Head of caudate nucleus (tissue), 42 donors: ENCODE data around the gene FGD4.

ENCODE experiments used
- DNase-seq, 42 donors: peaks; one replicate each; pipeline versions ENCODE4 v3.0.0 to v3.0.0-alpha.2; 2020 to 2021; ENCODE audit warnings: mixed read lengths in 7 of 42
- intact Hi-C: fragments of 100-400 bp; cut with DNase I; formaldehyde crosslinking; loops from one replicate; pipeline ENCODE4 v1.15.0; 2022

The FGD4 gene

DNA sequence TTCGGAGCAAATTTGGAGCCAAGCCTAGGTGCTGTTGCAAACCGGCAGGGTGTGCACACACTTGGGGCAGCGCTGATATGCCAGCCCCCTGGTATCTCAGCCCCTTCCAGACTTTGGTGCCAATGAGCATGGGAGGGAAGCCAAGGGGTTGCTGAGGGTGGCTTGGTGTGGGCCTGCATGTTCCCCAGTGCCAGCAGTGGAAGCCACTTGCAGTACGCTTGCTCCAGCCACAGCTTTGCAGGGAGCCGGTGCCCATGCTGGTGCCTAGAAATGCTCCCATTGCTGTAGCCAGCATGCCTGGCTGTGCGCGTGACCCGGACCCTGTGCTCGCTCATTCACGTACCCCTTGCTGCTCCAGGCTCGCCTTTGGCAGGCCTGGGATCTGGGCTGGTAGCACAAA lies 212.6 kb downstream of the FGD4 start:
- intact Hi-C loops: no loop called here
- DNase-seq: peak in 20 of 42 donors; percentile 5 to 48 (median 26)

DNA sequence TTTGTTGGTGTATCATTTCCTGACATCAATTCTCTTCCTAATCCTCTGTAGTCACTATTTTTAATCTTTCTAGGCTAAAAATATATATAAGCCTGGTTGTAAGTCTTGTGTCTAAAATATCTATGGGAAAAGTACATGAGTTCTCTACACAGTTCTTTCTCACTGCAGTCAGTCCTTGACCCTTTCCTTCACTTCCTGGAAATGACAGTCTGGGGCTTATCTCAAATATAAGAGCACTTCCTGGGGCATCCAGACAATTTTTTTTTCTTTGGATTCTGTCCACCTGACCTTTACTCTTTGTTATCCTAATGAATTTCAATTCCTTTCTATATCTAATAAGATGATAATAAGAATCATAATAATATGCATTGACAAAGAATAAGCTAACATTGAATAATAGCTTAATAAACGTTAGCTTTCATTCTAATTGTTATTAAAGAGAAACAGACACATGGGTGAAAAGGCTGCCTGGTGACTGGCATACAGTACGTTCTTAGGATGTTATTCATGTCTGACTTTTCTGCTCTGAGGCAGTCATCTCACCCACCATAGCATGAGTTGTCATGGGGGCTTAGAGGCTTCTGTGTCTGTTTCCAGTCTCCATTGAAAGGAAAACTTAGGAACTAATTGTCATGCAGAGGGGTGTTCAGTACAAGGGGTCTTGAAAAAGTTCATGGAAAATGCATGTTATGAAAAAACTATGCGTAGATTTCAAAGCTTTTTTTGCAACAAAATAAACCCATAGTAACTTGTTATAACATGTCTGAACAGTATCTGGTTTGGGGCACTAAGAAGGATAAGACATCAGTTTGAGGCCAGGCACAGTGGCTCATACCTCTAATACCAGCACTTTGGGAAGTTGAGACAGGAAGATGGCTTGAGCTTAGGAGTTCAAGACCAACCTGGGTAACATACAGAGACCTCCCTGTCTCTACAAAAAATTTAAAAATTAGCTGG lies 213.6 kb downstream of the FGD4 start:
- intact Hi-C loops: no loop called here
- DNase-seq: no peak

DNA sequence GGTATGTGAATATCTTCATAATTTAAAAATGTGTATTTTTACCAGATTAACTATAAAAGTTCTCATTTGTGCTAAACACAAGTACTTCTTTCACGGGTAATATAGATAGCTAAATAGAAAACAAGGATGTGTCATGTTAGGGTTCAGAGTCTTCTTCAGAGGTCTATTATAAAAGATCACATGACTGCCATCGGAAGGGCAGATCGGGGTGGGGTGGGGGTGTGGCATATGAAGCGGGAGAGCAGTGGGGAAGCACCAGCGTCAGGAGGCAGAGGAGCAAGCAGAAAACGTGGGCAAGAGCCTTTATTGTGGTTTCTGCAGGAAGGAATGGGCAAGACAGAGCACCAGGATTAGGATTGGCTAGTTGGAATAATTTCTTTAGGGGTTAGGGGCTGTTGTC lies 216.1 kb downstream of the FGD4 start:
- no peak for DNase-seq
- intact Hi-C loops: no loop called here

DNA sequence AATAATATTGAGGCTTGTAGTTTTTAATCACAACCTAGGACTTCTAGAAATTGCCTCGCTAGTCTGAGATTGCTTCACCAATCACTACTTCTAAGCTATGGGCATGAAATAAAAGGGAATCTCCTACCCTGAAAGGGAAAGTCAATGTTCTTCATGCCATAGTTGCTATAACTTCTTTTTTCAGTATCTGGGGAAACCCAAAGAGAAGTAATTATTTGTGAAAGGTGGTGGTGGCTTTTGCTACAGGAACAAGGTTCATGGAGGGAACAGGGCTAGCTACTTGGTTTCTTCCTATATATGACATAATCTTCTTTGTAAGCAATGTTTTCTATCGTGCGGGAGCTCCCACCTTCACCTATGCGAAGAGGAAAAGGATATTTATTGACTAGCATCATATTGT lies 218.2 kb downstream of the FGD4 start:
- no peak for DNase-seq
- intact Hi-C loops: no loop called here

DNA sequence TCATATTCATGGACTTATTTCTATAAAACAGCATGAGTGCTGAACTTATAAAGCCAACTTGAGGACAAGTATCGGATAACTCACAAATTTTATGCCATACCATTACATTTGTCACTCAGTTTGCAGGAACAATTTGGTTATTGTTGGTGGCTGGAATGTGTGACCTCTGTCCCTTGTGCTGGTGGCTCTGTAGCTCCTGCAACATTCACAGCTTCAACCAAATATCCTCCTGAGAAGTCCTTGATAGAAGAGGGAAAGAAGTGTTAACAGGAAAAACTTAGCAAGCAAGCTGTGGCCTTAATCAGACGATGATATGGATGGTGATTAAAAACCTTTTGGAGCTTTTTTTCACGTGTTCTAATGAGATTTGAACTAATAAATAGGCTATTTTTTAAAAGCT lies 218.8 kb downstream of the FGD4 start:
- intact Hi-C loops: no loop called here

DNA sequence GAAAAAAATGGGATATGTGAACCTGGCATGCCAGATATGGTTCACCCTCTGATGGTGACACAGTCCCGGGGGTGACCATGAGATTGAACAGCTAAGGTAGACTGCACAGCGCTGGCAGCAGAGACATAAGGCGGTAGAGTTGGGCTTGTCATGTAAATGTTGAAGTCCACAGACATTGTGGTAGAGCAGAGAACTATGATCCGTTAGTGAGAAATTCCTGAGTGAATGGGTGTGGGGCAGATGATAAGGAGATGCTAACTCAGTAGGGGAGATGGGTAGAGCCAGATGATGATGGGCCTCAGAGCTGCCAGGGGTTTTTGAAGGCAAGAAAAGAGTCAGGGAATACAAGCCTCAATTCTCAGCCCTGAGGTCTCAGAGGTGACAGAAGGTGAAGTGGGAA lies 228.6 kb downstream of the FGD4 start:
- DNase-seq: no peak
- intact Hi-C loops: no loop called here

More for the DNA sequence above, 218.8 kb downstream of the FGD4 start:
- no peak for DNase-seq

DNA sequence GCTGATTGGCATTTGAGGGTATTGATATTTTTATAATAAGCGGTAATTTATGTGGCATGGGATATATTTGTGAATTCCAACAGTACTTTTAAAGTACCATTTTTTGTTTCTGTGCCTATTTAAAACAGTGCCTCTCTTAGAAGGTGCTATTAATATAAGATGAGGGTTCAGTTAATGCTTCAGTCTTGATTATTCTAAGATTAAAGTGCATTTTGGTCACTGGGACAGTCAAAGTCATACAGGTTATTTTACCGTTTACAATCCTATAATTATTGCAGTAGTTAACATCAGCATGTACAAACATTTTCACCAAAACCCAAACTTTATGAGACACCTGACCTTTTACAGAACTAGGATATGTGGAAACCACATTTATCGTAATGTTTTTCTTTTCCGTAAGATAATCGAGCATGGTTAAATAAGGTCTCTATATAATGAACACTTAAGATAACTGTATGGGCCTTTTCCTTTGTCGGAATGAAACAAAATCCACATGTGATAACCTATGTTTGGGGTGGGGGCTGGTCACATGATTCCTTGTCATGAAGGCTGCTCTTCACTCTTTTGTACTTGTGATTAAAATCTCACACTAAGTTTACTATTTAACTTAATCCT lies 242.0 kb downstream of the FGD4 start:
- DNase-seq: no peak
- intact Hi-C loops: no loop called here

DNA sequence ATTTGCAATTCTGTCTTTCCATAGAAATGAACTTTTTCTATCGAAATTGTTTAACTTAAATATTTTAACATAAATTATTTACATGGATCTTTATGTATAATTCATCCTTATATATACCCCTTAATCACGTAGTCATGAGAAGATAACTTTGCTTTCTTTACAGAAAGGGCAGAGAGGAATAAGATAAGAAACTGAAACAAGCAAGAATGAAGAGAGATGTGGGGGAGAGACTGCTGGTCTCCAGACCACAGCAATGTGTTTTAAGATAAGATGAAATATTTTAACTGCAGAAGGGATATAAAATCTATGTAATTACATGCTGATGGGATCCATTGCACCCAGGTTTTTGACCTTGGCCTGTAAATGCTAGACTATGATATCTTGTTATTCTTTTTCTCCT lies 245.1 kb downstream of the FGD4 start:
- intact Hi-C loops: no loop called here
- DNase-seq: no peak

DNA sequence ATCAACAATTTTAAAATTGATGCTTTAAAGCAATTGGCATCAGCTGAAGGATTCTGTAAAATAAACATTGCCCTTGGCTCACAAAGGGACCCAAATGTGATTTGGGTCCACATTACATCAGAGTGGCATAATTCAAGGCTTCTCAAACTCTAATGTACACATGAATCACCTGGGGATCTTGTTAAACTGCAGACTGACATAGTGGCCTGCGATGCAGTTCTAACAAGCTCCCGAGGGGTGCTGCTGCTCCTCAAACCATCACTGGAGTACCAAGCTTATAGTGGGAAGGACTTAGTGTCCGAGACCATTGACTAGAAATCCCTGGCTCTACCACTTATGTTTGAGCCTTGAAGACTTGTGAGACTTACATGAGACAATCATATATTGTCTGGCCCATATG lies 247.9 kb downstream of the FGD4 start:
- no peak for DNase-seq
- intact Hi-C loops: no loop called here

DNA sequence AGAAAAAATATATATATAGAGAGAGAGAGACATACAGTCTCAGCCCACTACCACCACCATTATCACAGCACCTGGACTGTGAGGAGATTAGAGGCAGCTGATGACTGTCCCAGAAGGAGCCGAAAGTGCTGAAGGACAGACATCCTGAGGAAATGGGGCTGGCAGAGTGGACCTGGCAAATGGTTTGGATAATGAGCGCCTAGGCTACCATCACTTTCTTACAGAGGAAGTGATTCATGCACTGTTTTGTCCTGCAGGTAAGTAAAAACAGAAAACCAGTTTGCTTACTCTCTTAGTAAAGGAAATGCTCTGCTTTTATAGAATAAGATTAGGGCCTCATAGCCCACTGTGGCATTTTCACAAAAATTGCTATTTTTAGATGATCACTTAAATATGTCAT lies 251.2 kb downstream of the FGD4 start:
- intact Hi-C loops: no loop called here
- DNase-seq: no peak

DNA sequence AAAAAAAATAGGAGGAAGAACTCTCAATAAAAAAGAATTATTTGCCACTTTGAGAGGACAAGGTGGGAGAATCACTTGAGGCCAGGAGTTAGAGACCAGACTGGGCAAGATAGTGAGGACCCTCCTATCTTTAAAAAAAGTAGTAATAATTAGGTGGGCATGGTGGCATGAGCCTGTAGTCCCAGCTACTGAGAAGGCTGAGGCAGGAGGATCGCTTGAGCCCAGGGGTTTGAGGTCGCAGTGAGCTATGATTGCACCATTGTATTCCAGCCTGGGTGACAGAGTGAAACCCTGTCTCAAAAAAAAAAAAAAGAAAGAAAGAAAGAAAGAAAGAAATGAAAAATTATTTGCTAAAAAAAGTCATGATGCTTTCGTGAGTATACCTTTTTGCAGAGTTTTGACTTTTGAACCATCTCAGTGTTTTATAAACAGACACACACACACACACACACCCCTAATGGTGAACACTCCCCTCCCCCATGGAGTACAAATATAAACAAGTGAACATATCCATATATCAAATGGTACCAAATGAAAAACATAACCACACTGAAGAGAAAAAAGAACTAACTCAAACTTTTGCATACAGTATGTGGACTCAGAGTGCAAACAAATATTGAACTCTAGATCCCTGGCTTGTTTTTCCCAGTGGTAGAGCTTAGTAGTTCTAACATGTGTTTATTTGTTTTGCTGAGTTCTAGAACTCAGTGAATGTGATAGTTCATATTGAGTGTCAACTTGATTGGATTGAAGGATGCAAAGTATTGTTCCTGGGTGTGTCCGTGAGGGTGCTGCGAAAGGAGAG lies 252.0 kb downstream of the FGD4 start:
- no peak for DNase-seq
- intact Hi-C loops: no loop called here

DNA sequence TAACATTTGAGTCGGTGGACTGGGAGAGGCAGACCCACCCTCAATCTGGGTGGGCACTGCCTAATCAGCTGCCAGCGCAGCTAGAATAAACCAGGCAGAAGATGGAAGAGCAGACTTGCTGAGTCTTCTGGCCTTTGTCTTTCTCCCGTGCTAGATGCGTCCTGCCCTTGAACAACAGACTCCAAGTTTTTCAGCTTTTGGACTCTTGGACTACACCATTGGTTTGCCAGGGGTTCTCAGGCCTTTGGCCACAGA lies 252.5 kb downstream of the FGD4 start:
- DNase-seq: no peak
- intact Hi-C loops: no loop called here

DNA sequence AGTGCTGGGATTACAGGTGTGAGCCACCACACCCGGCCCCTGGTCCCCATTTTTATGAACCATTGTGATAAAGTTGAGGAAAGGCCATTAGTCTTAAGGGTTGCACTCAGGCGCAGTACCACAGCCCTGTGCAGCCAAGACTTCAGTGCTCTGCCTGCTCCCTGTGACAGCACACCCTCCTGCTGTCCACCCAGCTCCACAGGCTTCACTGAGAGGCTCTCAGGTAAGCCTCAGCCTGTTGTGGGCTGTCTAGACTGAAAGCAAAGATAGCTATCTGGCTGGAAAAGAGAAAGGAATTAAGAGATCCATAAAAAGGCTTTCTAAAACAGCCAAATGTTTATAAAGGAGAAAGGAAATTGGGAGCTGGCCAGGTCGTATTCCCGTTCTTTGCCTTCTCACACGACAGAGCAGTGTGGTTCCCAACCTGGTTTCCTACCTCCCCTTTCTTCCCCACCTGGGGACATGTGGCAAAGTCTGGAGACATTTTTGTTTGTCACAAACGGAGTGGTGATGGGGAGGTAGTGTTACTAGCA lies 260.6 kb downstream of the FGD4 start:
- no peak for DNase-seq
- intact Hi-C loops: loop anchor here (5.0 to 10.0 kb wide), 2 partner anchors 203 to 295 kb away; no protein-coding TSS in a partner anchor

DNA sequence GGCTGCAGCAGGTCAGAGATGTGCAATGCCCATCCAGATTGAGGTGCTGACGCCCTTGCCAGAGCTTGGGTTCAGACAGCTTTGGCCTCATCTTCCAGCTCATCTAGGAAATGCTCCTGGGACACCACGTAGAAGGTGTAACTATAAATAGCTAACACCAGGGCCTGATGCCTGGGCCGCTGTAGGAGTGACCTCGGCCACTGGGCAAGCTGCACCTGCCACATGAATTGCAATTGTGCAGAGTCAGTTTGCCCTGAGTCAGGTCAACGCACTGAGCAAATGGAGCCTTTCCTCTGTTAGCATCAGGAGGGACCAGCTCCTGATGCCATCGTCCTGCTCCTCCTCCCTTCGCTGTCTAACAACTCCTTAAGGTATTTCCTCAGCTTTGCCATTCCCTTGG lies 262.3 kb downstream of the FGD4 start:
- intact Hi-C loops: loop anchor here (5.0 to 10.0 kb wide), 2 partner anchors 204 to 297 kb away; no protein-coding TSS in a partner anchor
- DNase-seq: no peak

DNA sequence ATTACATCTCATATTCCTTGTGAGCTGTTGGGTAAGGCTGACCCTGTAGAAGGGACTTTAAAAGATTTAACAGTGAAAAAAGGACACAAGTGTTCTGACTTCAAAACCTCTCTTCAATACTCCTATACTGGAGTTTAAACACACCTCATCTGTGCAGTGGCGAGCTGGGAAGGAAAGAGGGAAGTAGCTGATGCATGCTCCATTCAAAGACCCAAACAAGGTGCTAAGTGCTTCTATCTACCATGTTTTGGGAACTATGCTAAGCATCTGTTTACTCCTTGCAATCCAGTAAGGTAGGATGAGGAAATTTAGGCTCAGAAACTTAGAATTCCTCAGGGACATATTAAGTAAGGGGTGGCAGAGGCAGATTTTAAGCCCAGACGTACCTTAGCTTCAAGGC lies 263.3 kb downstream of the FGD4 start:
- intact Hi-C loops: loop anchor here (5.0 to 10.0 kb wide), 2 partner anchors 205 to 298 kb away; no protein-coding TSS in a partner anchor
- DNase-seq: no peak

DNA sequence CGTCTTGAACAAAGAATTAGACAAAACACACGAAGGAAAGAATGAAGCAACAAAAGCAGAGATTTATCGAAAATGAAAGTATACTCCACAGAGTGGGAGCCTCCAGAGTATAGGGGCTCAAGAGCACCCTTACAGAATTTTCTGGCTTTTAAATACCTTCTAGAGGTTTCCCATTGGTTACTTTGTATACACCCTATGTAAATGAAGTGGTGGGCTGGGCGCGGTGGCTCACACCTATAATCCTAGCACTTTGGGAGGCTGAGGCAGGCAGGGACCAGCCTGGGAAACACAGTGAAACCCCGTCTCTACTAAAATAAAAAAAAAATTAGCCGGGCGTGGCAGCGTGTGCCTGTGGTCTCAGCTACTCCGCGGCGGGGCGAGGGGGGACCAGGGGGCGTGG lies 266.7 kb downstream of the FGD4 start:
- DNase-seq: no peak
- intact Hi-C loops: loop anchor here (10.0 kb wide), 1 partner anchor 301 kb away; no protein-coding TSS in a partner anchor

DNA sequence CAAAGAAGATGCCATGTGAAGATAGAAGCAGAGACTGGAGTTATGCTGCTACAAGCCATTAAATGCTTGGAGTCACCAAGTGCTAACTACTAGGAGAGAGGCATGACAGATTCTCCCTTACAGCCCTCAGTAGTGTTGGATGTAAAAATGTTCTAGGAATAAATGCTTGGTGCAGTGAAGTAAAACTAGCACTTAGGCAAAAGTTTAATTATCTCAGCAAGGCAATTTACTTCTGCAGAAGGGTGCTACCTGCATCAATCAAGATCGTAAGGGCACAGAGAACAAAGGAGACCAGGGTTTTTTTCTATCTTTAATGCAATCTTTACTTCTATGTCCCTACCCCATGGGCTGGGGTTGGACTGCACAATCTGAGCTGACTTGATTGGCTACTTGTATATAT lies 270.2 kb downstream of the FGD4 start:
- intact Hi-C loops: loop anchor here (10.0 kb wide), 1 partner anchor 305 kb away; no protein-coding TSS in a partner anchor

DNA sequence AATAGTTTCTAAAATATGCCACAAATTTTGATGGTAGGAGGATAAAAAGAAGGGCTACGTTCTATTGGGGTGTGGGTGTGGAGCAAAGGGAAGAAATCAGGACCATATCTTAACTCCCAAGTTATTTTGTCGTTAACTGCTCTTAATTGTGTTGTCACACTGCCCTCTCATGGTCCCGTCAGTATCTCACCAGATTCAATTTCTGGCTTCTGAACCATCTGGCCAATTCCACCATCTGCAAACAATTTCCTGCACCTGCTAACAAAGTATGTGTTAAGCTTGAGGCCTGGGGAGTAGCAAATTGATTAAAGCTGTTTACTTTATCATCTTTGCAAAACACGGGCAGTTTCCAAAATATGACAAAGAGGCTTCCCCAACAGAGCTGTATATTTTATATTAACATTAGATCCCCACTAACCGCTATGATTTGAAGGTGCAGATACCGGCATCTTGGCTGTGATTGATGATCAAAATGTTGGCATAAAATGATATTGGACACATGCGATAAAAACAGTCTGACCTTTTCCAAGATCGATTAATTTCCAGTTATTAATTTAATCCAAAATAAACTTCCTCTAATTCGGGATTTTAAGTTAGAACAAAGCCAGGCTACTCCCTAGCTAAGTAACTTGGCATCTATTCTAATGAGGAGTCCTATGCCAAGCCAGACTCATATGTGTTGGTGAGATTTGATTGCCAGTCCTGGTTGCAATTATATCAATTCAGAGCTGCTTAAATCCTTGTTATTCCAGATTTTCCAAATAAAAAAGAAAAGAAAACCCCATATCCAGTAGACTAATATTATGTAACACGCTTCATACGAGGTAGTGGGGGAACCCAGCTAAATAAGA lies 272.8 kb downstream of the FGD4 start:
- intact Hi-C loops: loop anchor here (10.0 kb wide), 1 partner anchor 1017 kb away; the partner anchor contains the start of gene ETFBKMT
- DNase-seq: peak in 27 of 42 donors; percentile 15 to 77 (median 47)

More for the DNA sequence above, 270.2 kb downstream of the FGD4 start:
- no peak for DNase-seq
